K562 (cell line): ENCODE measurements around the gene PTGES3. TPM values are rescaled to one million over a fixed set of nuclear protein-coding genes. Genes with fewer than 3 reads are reported as not detected.

Source experiments
- C11orf30 ChIP-seq: fragments of 450-650 bp; IDR thresholded peaks from 2 replicates; pipeline ENCODE4 v1.6.1; 2016; ENCODE audit warnings: low read depth, mild to moderate bottlenecking
- CBX2 ChIP-seq: fragments of 200-600 bp; sonication (generic); IDR thresholded peaks from one replicate; pipeline ENCODE4 v1.6.1; 2012; ENCODE audit warnings: mild to moderate bottlenecking, low read length, inconsistent platforms; ENCODE audit not compliant: insufficient read depth, poor library complexity, severe bottlenecking
- CHD4 ChIP-seq: fragments of 200-600 bp; sonication (generic); IDR thresholded peaks from 3 replicates; pipeline ENCODE4 v1.6.1; 2012; ENCODE audit warnings: low read depth, mild to moderate bottlenecking, mixed read lengths, low read length, inconsistent platforms; ENCODE audit not compliant: insufficient read depth, insufficient replicate concordance, poor library complexity, severe bottlenecking
- DIDO1 ChIP-seq: fragments of 450-650 bp; IDR thresholded peaks from 2 replicates; pipeline ENCODE4 v1.6.1; 2016; ENCODE audit warnings: low read depth, missing biosample characterization, missing genetic modification characterization
- ESRRB ChIP-seq: fragments of 250-450 bp; sonication (Bioruptor Pico); IDR thresholded peaks from 2 replicates; pipeline ENCODE4 v1.5.0; 2020; ENCODE audit warnings: mild to moderate bottlenecking, moderate library complexity, borderline replicate concordance
- IFI16 ChIP-seq: fragments of 250-450 bp; sonication (Bioruptor Pico); IDR thresholded peaks from 2 replicates; pipeline ENCODE4 v2.1.2; 2022; ENCODE audit warnings: mild to moderate bottlenecking, inconsistent platforms
- KDM4B ChIP-seq, 2 experiments: fragments of 450-650 bp in 1 of 2; sonication (generic) in 1 of 2; IDR thresholded peaks; 2 replicates each; pipeline ENCODE4 v1.6.1; 2016 to 2017; ENCODE audit warnings: borderline replicate concordance in 2 of 2, antibody characterized with exemption in 1 of 2, low read depth in 1 of 2, mild to moderate bottlenecking in 1 of 2
- NCOA4 ChIP-seq: fragments of 450-650 bp; IDR thresholded peaks from 2 replicates; pipeline ENCODE4 v1.6.1; 2018; ENCODE audit warnings: mild to moderate bottlenecking; ENCODE audit not compliant: partially characterized antibody
- NFE2 ChIP-seq: IDR thresholded peaks from 2 replicates; pipeline ENCODE4 v1.6.1; 2014; ENCODE audit warnings: antibody characterized with exemption, low read depth
- PRPF4 ChIP-seq: fragments of 200-400 bp; formaldehyde crosslinking; IDR thresholded peaks from one replicate; pipeline ENCODE4 v1.6.1; 2017; ENCODE audit warnings: low read length, low read depth, mild to moderate bottlenecking; ENCODE audit not compliant: insufficient read depth, poor library complexity, severe bottlenecking
- RHOXF2B ChIP-seq: fragments of 250-450 bp; sonication (Bioruptor Pico); conservative IDR thresholded peaks from 2 replicates; pipeline ENCODE4 v1.5.1; 2021
- SMAD1 ChIP-seq: fragments of 150-350 bp; IDR thresholded peaks from 2 replicates; pipeline ENCODE4 v1.6.1; 2014; ENCODE audit warnings: low read length, low read depth; ENCODE audit not compliant: partially characterized antibody
- TCF7L2 ChIP-seq: fragments of 150-350 bp; IDR thresholded peaks from 2 replicates; pipeline ENCODE4 v1.6.1; 2016; ENCODE audit warnings: low read depth, mild to moderate bottlenecking, low read length, moderate library complexity
- TGIF2 ChIP-seq: sonication (generic); formaldehyde crosslinking; IDR thresholded peaks from 2 replicates; pipeline ENCODE4 v1.8.1; 2022; ENCODE audit warnings: mild to moderate bottlenecking, missing genetic modification reagents, moderate library complexity
- ZBTB7A ChIP-seq: IDR thresholded peaks from 2 replicates; pipeline ENCODE4 v1.6.1; 2011; ENCODE audit warnings: low read depth, mild to moderate bottlenecking, low read length, moderate library complexity, borderline replicate concordance; ENCODE audit not compliant: control insufficient read depth
- ZNF324 ChIP-seq: fragments of 250-450 bp; sonication (Bioruptor Pico); IDR thresholded peaks from 2 replicates; pipeline ENCODE4 v1.4.0; 2020; ENCODE audit warnings: mild to moderate bottlenecking
- ZNF436 ChIP-seq: fragments of 250-450, 450-650 bp; sonication (Bioruptor Pico); formaldehyde crosslinking; IDR thresholded peaks from 2 replicates; pipeline ENCODE4 v1.7.0; 2020; ENCODE audit warnings: mild to moderate bottlenecking
- ZNF583 ChIP-seq: fragments of 250-450 bp; sonication (Bioruptor Pico); IDR thresholded peaks from 2 replicates; pipeline ENCODE4 v1.4.0; 2020
- ZNF707 ChIP-seq: fragments of 250-450 bp; sonication (Bioruptor Pico); conservative IDR thresholded peaks from 2 replicates; pipeline ENCODE4 v1.8.0; 2022; ENCODE audit warnings: inconsistent platforms, mild to moderate bottlenecking, moderate library complexity
- ZNF764 ChIP-seq: fragments of 250-450 bp; sonication (Bioruptor Pico); IDR thresholded peaks from 2 replicates; pipeline ENCODE4 v1.4.0; 2020; ENCODE audit warnings: low read depth, mild to moderate bottlenecking, moderate library complexity
- ZNF79 ChIP-seq: fragments of 250-450 bp; sonication (Bioruptor Pico); IDR thresholded peaks from 2 replicates; pipeline ENCODE4 v1.4.0; 2020; ENCODE audit warnings: low read depth, mild to moderate bottlenecking, moderate library complexity
- polyA plus RNA-seq, 8 experiments: library from polyadenylated mRNA; depleted of rRNA in 4 of 8; stranded (reverse) in 5 of 8; unstranded in 3 of 8; fragments of >200 nt; fragmentation: Nextera tagmentation in 2 of 8; fragmentation: Illumina TruSeq in 1 of 8; extraction: Ambion mirVana in 2 of 8; extraction: Trizol in 1 of 8; gene quantifications; 2 replicates each; pipeline versions ENCODE4 v1.2.1 to v1.2.3, GENCODE V29; 2011 to 2014; ENCODE audit warnings: inconsistent platforms in 1 of 8, missing spikeins in 1 of 8
- total RNA-seq, 7 experiments: library from RNA; depleted of rRNA in 6 of 7; stranded (reverse); fragments of >200 nt in 6 of 7; fragmentation: Illumina TruSeq in 2 of 7; extraction: Trizol in 2 of 7; gene quantifications; 2 replicates each; pipeline versions ENCODE4 v1.2.1 to v1.2.3, GENCODE V29; 2011 to 2021; ENCODE audit warnings: low replicate concordance in 1 of 7
- TF ChIP-seq, protein P1 (sequence below): sonication (generic); formaldehyde crosslinking; IDR thresholded peaks from 2 replicates; pipeline ENCODE4 v1.8.1; 2023; ENCODE audit warnings: missing genetic modification reagents, mild to moderate bottlenecking, borderline replicate concordance

The PTGES3 gene
- total and polyA plus RNA-seq, 9 of the 15 experiments (the other 6 are each of a cell fraction or from before 2014, with no cell fraction given) = 163 to 501 (median 213) TPM

GRCh38 chr12:56724972-56725722, 37.1 kb upstream of the PTGES3 start, which contains the start of gene NACA (continued):
- no peak for TF ChIP-seq CHD4
- no peak for TF ChIP-seq ZNF764 (CRISPR knock-in tag)
- TF ChIP-seq PRPF4 = no peak
- no peak for TF ChIP-seq IFI16 (CRISPR knock-in tag)
- no peak for TF ChIP-seq NCOA4
- TF ChIP-seq KDM4B (IDR thresholded peaks at IDR 0.05; ENCODE audit: borderline replicate concordance in 2 of 2, low read depth in 1 of 2) = peak in 1 of 2 experiments; percentile 97; a peak in 2 of 4 replicates
- no peak for TF ChIP-seq ESRRB (CRISPR knock-in tag)
- TF ChIP-seq ZNF79 (CRISPR knock-in tag) = no peak
- TF ChIP-seq ZNF583 (CRISPR knock-in tag) = 0 out of 2 replicates have a peak, but pooled peaks have one; percentile 51
- 0 out of 2 replicates have a peak, but pooled peaks have one; percentile 43 for TF ChIP-seq ZNF324 (CRISPR knock-in tag)
- TF ChIP-seq DIDO1 (tag) = no peak; the same call in 1 of the 2 replicates
- TF ChIP-seq TGIF2 (CRISPR knock-in tag) = no peak
- no peak for TF ChIP-seq ZNF436 (CRISPR knock-in tag)
- TF ChIP-seq SMAD1 = peak; percentile 89
- TF ChIP-seq C11orf30 = peak; percentile 51
- TF ChIP-seq CBX2 = no peak
- peak; percentile 41; the same call in 1 of the 2 replicates for TF ChIP-seq NFE2
- no peak for TF ChIP-seq ZBTB7A
- TF ChIP-seq ZNF707 (CRISPR knock-in tag) = no peak; the same call in 1 of the 2 replicates
- TF ChIP-seq RHOXF2B (CRISPR knock-in tag) = no peak
- TF ChIP-seq TCF7L2 = no peak
- TF ChIP-seq, protein P1, sequence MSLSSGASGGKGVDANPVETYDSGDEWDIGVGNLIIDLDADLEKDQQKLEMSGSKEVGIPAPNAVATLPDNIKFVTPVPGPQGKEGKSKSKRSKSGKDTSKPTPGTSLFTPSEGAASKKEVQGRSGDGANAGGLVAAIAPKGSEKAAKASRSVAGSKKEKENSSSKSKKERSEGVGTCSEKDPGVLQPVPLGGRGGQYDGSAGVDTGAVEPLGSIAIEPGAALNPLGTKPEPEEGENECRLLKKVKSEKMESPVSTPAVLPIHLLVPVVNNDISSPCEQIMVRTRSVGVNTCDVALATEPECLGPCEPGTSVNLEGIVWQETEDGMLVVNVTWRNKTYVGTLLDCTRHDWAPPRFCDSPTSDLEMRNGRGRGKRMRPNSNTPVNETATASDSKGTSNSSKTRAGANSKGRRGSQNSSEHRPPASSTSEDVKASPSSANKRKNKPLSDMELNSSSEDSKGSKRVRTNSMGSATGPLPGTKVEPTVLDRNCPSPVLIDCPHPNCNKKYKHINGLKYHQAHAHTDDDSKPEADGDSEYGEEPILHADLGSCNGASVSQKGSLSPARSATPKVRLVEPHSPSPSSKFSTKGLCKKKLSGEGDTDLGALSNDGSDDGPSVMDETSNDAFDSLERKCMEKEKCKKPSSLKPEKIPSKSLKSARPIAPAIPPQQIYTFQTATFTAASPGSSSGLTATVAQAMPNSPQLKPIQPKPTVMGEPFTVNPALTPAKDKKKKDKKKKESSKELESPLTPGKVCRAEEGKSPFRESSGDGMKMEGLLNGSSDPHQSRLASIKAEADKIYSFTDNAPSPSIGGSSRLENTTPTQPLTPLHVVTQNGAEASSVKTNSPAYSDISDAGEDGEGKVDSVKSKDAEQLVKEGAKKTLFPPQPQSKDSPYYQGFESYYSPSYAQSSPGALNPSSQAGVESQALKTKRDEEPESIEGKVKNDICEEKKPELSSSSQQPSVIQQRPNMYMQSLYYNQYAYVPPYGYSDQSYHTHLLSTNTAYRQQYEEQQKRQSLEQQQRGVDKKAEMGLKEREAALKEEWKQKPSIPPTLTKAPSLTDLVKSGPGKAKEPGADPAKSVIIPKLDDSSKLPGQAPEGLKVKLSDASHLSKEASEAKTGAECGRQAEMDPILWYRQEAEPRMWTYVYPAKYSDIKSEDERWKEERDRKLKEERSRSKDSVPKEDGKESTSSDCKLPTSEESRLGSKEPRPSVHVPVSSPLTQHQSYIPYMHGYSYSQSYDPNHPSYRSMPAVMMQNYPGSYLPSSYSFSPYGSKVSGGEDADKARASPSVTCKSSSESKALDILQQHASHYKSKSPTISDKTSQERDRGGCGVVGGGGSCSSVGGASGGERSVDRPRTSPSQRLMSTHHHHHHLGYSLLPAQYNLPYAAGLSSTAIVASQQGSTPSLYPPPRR (CRISPR knock-in tag) = no peak
